Mesendoderm (in vitro differentiated cells): ENCODE measurements around the gene IQCN.

Experiments used
- DNase-seq: peaks from one replicate; pipeline ENCODE4 v3.0.0; 2013
- H2AK5ac ChIP-seq: 2 replicates; pipeline ENCODE4 v1.6.1; 2013; ENCODE audit warnings: low read length, inconsistent platforms
- H2BK120ac ChIP-seq: 2 replicates; pipeline ENCODE4 v1.6.1; 2013; ENCODE audit warnings: low read depth, mild to moderate bottlenecking, low read length, moderate library complexity, mixed read lengths
- H2BK15ac ChIP-seq: replicated peaks from 2 replicates; pipeline ENCODE4 v1.6.1; 2013; ENCODE audit warnings: low read depth, mild to moderate bottlenecking, moderate library complexity
- H2BK5ac ChIP-seq: 2 replicates; pipeline ENCODE4 v1.6.1; 2013; ENCODE audit warnings: low read length, inconsistent platforms
- H3K18ac ChIP-seq: 2 replicates; pipeline ENCODE4 v1.6.1; 2013; ENCODE audit warnings: mild to moderate bottlenecking, low read length, mixed read lengths
- H3K23ac ChIP-seq: one replicate; pipeline ENCODE4 v1.6.1; 2013; ENCODE audit warnings: low read length
- H3K27ac ChIP-seq: 2 replicates; pipeline ENCODE4 v1.5.1; 2013; ENCODE audit warnings: low read depth, mild to moderate bottlenecking, inconsistent platforms, low read length, moderate library complexity
- H3K27me3 ChIP-seq: 2 replicates; pipeline ENCODE4 v1.6.1; 2013; ENCODE audit warnings: low read length, control low read depth, mild to moderate bottlenecking, inconsistent platforms; ENCODE audit not compliant: insufficient read depth, poor library complexity
- H3K36me3 ChIP-seq: 2 replicates; pipeline ENCODE4 v1.6.1; 2013; ENCODE audit warnings: low read length, inconsistent platforms; ENCODE audit not compliant: control insufficient read depth, insufficient read depth
- H3K4ac ChIP-seq: one replicate; pipeline ENCODE4 v1.6.1; 2013; ENCODE audit warnings: low read depth, mild to moderate bottlenecking, low read length, moderate library complexity
- H3K4me1 ChIP-seq: 2 replicates; pipeline ENCODE4 v1.6.1; 2013; ENCODE audit warnings: low read depth, low read length, inconsistent platforms; ENCODE audit not compliant: control insufficient read depth
- H3K4me2 ChIP-seq: 2 replicates; pipeline ENCODE4 v1.6.1; 2013; ENCODE audit warnings: low read length
- H3K4me3 ChIP-seq: 2 replicates; pipeline ENCODE4 v1.5.1; 2013; ENCODE audit warnings: mild to moderate bottlenecking, low read length
- H3K56ac ChIP-seq: one replicate; pipeline ENCODE4 v1.6.1; 2013; ENCODE audit warnings: low read length
- H3K79me1 ChIP-seq: 2 replicates; pipeline ENCODE4 v1.6.1; 2013; ENCODE audit warnings: low read length, inconsistent platforms
- H3K79me2 ChIP-seq: 2 replicates; pipeline ENCODE4 v1.6.1; 2013; ENCODE audit warnings: mild to moderate bottlenecking, low read length; ENCODE audit not compliant: control insufficient read depth, insufficient read depth
- H3K9ac ChIP-seq: 2 replicates; pipeline ENCODE4 v1.6.1; 2013; ENCODE audit warnings: low read length, inconsistent platforms
- H4K5ac ChIP-seq: one replicate; pipeline ENCODE4 v1.6.1; 2013; ENCODE audit warnings: low read length
- H4K8ac ChIP-seq: one replicate; pipeline ENCODE4 v1.6.1; 2013; ENCODE audit warnings: low read depth, mild to moderate bottlenecking, control low read depth, low read length, moderate library complexity
- WGBS: extraction: QIAGEN DNeasy Blood & Tissue Kit; methylation state at CpG from one replicate; pipeline ENCODE4 v1.1.7; 2013; ENCODE audit warnings: low lambda C conversion rate, missing lambda C conversion rate; ENCODE audit not compliant: insufficient coverage; ENCODE audit errors: extremely low coverage; 5-methylcytosine and 5-hydroxymethylcytosine counted together

IQCN gene

GRCh38 chr19:18263324-18264136 is 10.7 kb downstream of the IQCN start:
- H3K79me1 ChIP-seq = no peaks in the 10 kb centered on the region

GRCh38 chr19:18262917-18263316 is 11.3 kb downstream of the IQCN start:
- Histone ChIP-seq H3K56ac (no peak overlapping the region), H3K36me3 (no peaks in the 10 kb centered on the region), H4K8ac (no peak overlapping the region), H3K27me3 (no peaks in the 10 kb centered on the region), H3K4me2 (no peak overlapping the region), H2AK5ac (no peak overlapping the region), H3K4me3 (no peak overlapping the region), H3K4ac (no peak overlapping the region), H3K9ac (no peak overlapping the region), H3K23ac (no peak overlapping the region), H3K79me2 (no peaks in the 10 kb centered on the region), H2BK5ac (no peak overlapping the region), H3K79me1 (no peaks in the 10 kb centered on the region), H4K5ac (no peak overlapping the region), H2BK15ac (no peak overlapping the region), H2BK120ac (no peak overlapping the region), H3K27ac (no peak overlapping the region), H3K4me1 (no peaks in the 10 kb centered on the region), H3K18ac (no peak overlapping the region)
- no peak for DNase-seq
- WGBS = no CpG with 5 or more reads among the region's 10 CpGs

More at GRCh38 chr19:18263324-18264136, 10.7 kb downstream of the IQCN start:
- no peak for DNase-seq
- H3K36me3 ChIP-seq = no peaks in the 10 kb centered on the region
- H3K18ac ChIP-seq = no peak overlapping the region
- no peak overlapping the region for H3K27ac ChIP-seq
- no peaks in the 10 kb centered on the region for H3K27me3 ChIP-seq
- H3K4ac ChIP-seq = no peak overlapping the region
- no peak overlapping the region for H3K23ac ChIP-seq
- H3K9ac ChIP-seq = no peak overlapping the region
- H4K5ac ChIP-seq = no peak overlapping the region
- WGBS = no CpG with 5 or more reads among the region's 16 CpGs
- H3K79me2 ChIP-seq = no peaks in the 10 kb centered on the region
- H2BK5ac ChIP-seq = no peak overlapping the region
- H2BK15ac ChIP-seq = no peak overlapping the region
- H2AK5ac ChIP-seq = no peak overlapping the region
- no peak overlapping the region for H4K8ac ChIP-seq
- no peak overlapping the region for H3K4me3 ChIP-seq
- no peak overlapping the region for H2BK120ac ChIP-seq
- no peak overlapping the region for H3K56ac ChIP-seq
- H3K4me2 ChIP-seq = no peak overlapping the region
- H3K4me1 ChIP-seq = no peaks in the 10 kb centered on the region

GRCh38 chr19:18262144-18262543 is 12.1 kb downstream of the IQCN start:
- H3K56ac ChIP-seq = no peak overlapping the region
- no peak overlapping the region for H3K4me3 ChIP-seq
- no peak overlapping the region for H3K4me2 ChIP-seq
- H3K36me3 ChIP-seq = no peaks in the 10 kb centered on the region
- H4K8ac ChIP-seq = no peak overlapping the region
- H3K79me1 ChIP-seq = no peaks in the 10 kb centered on the region
- H3K9ac ChIP-seq = no peak overlapping the region
- no peak overlapping the region for H3K18ac ChIP-seq
- no peak overlapping the region for H4K5ac ChIP-seq
- H2AK5ac ChIP-seq = no peak overlapping the region
- no peak overlapping the region for H2BK15ac ChIP-seq
- H3K23ac ChIP-seq = no peak overlapping the region
- no peak overlapping the region for H2BK5ac ChIP-seq
- no peaks in the 10 kb centered on the region for H3K4me1 ChIP-seq
- no peaks in the 10 kb centered on the region for H3K27me3 ChIP-seq
- no peaks in the 10 kb centered on the region for H3K79me2 ChIP-seq
- no peak overlapping the region for H3K27ac ChIP-seq
- no peak overlapping the region for H3K4ac ChIP-seq
- DNase-seq = no peak
- H2BK120ac ChIP-seq = no peak overlapping the region

GRCh38 chr19:18261474-18261873 is 12.8 kb downstream of the IQCN start:
- Histone ChIP-seq H3K23ac (no peak overlapping the region), H2BK5ac (no peak overlapping the region), H3K4me3 (no peak overlapping the region), H3K27ac (no peak overlapping the region), H2BK120ac (no peak overlapping the region), H3K36me3 (no peaks in the 10 kb centered on the region), H3K9ac (no peak overlapping the region), H4K8ac (no peak overlapping the region), H3K18ac (no peak overlapping the region), H2BK15ac (no peak overlapping the region), H4K5ac (no peak overlapping the region), H3K79me1 (no peaks in the 10 kb centered on the region), H3K27me3 (no peaks in the 10 kb centered on the region), H3K4me2 (no peak overlapping the region), H3K56ac (no peak overlapping the region), H3K4me1 (no peaks in the 10 kb centered on the region), H3K4ac (no peak overlapping the region), H2AK5ac (no peak overlapping the region), H3K79me2 (no peaks in the 10 kb centered on the region)
- DNase-seq = no peak
- WGBS = no CpG with 5 or more reads among the region's 2 CpGs

- Histone ChIP-seq H3K27me3 (no peaks in the 10 kb centered on the region), H3K4me2 (no peak overlapping the region), H3K36me3 (no peaks in the 10 kb centered on the region), H3K79me1 (no peaks in the 10 kb centered on the region), H3K9ac (no peak overlapping the region), H2BK5ac (no peak overlapping the region), H3K79me2 (no peaks in the 10 kb centered on the region), H3K23ac (no peak overlapping the region), H4K8ac (no peak overlapping the region), H3K18ac (no peak overlapping the region), H3K4ac (no peak overlapping the region), H2BK15ac (no peak overlapping the region), H3K27ac (no peak overlapping the region), H3K4me1 (no peaks in the 10 kb centered on the region), H3K4me3 (no peak overlapping the region), H2AK5ac (no peak overlapping the region), H4K5ac (no peak overlapping the region), H2BK120ac (no peak overlapping the region), H3K56ac (no peak overlapping the region)
- no CpG with 5 or more reads among the region's 4 CpGs for WGBS
- DNase-seq = no peak
These were observed 14.4 kb downstream of the IQCN start for GRCh38 chr19:18259893-18260292.
